Epithelial cell of esophagus (primary cell): ENCODE data around the gene MVD.

Experiments used
- DNase-seq: peaks from one replicate; pipeline ENCODE4 v3.0.0; 2010; ENCODE audit warnings: low read depth
- H3K4me3 ChIP-seq: 2 replicates; pipeline ENCODE4 v1.5.1; 2011; ENCODE audit warnings: mild to moderate bottlenecking, low read length, control low read depth
- CTCF ChIP-seq: IDR thresholded peaks from 2 replicates; pipeline ENCODE4 v1.5.1; 2011; ENCODE audit warnings: low read depth, mild to moderate bottlenecking, low read length, control low read depth, inconsistent platforms; ENCODE audit not compliant: insufficient read depth; ENCODE audit errors: missing control alignments

MVD gene

GRCh38 chr16:88696441-88696840 is 33.5 kb upstream of the MVD start:
- TF ChIP-seq CTCF: no peak
- H3K4me3 ChIP-seq: no peak overlapping the region
- no peak for DNase-seq

- no peak for DNase-seq
- TF ChIP-seq CTCF: no peak
- H3K4me3 ChIP-seq: no peak overlapping the region
These were observed 32.9 kb upstream of the MVD start for GRCh38 chr16:88695753-88696152.

- TF ChIP-seq CTCF: no peak
- no peak for DNase-seq
- H3K4me3 ChIP-seq: no peak overlapping the region
These were observed 32.3 kb upstream of the MVD start for GRCh38 chr16:88695218-88695617.

GRCh38 chr16:88694221-88695087 is 31.6 kb upstream of the MVD start:
- H3K4me3 ChIP-seq: no peak overlapping the region
- no peak for DNase-seq
- TF ChIP-seq CTCF: no peak

- no peak overlapping the region for H3K4me3 ChIP-seq
- no peak for DNase-seq
- no peak for TF ChIP-seq CTCF
These were observed 30.7 kb upstream of the MVD start for GRCh38 chr16:88693420-88694177.

- no peak overlapping the region for H3K4me3 ChIP-seq
- no peak for DNase-seq
- TF ChIP-seq CTCF: no peak
These were observed 30.0 kb upstream of the MVD start for GRCh38 chr16:88692861-88693260.
